ENCODE measurements around the gene RNASE2.
"Not testable (repeated sequence)": the region's sequence is repeated elsewhere in the genome, so short reads cannot be mapped to it uniquely, and the experiment has no call there.

RNASE2 gene

GRCh38 chr14:20956376-20956976 is 1.2 kb downstream of the RNASE2 start:
- H3K4me3 ChIP-seq (ENCODE audit: low read length), result no peak overlapping the region
- H3K36me3 ChIP-seq (ENCODE audit: control insufficient read depth, insufficient read depth, low read length), result no peaks in the 10 kb centered on the region
- H3K9me3 ChIP-seq (ENCODE audit: control insufficient read depth, low read length), result no peaks in the 10 kb centered on the region
- H3K9ac ChIP-seq (ENCODE audit: low read length), result no peak overlapping the region
- H3K4me1 ChIP-seq (ENCODE audit: control insufficient read depth, insufficient read depth, low read length), result no peaks in the 10 kb centered on the region
- H3K27me3 ChIP-seq (ENCODE audit: control insufficient read depth, insufficient read depth, low read length), result no peaks in the 10 kb centered on the region

- not testable (repeated sequence) for H3K4me3 ChIP-seq (ENCODE audit: low read length)
These were observed 3.7 kb downstream of the RNASE2 start for GRCh38 chr14:20958946-20959345.

GRCh38 chr14:20969336-20969735 is 14.0 kb downstream of the RNASE2 start:
- Histone ChIP-seq H3K4me3 (ENCODE audit: low read length) (no peak overlapping the region), H3K4me1 (ENCODE audit: control insufficient read depth, insufficient read depth, low read length) (peaks cover 8% of the 10 kb centered on the region), H3K27me3 (ENCODE audit: control insufficient read depth, insufficient read depth, low read length) (peaks cover 8% of the 10 kb centered on the region), H3K36me3 (ENCODE audit: control insufficient read depth, insufficient read depth, low read length) (no peaks in the 10 kb centered on the region), H3K9me3 (ENCODE audit: control insufficient read depth, low read length) (no peaks in the 10 kb centered on the region), H3K9ac (ENCODE audit: low read length) (no peak overlapping the region)

More at GRCh38 chr14:20958946-20959345, 3.7 kb downstream of the RNASE2 start:
- not testable (repeated sequence) for H3K9me3 ChIP-seq (ENCODE audit: control insufficient read depth, low read length); H3K36me3 ChIP-seq (ENCODE audit: control insufficient read depth, insufficient read depth, low read length); H3K27me3 ChIP-seq (ENCODE audit: control insufficient read depth, insufficient read depth, low read length); H3K4me1 ChIP-seq (ENCODE audit: control insufficient read depth, insufficient read depth, low read length); H3K9ac ChIP-seq (ENCODE audit: low read length)

- Histone ChIP-seq H3K27me3 (ENCODE audit: control insufficient read depth, insufficient read depth, low read length) (peaks cover 8% of the 10 kb centered on the region), H3K4me1 (ENCODE audit: control insufficient read depth, insufficient read depth, low read length) (peaks cover 12% of the 10 kb centered on the region), H3K4me3 (ENCODE audit: low read length) (peak overlapping the region; percentile 57), H3K9me3 (ENCODE audit: control insufficient read depth, low read length) (no peaks in the 10 kb centered on the region), H3K36me3 (ENCODE audit: control insufficient read depth, insufficient read depth, low read length) (no peaks in the 10 kb centered on the region), H3K9ac (ENCODE audit: low read length) (peak overlapping the region; percentile 54)
These were observed 15.3 kb downstream of the RNASE2 start for GRCh38 chr14:20970647-20970982.

- Histone ChIP-seq H3K9ac (ENCODE audit: low read length) (peak overlapping the region; percentile 54), H3K9me3 (ENCODE audit: control insufficient read depth, low read length) (no peaks in the 10 kb centered on the region), H3K36me3 (ENCODE audit: control insufficient read depth, insufficient read depth, low read length) (no peaks in the 10 kb centered on the region), H3K4me1 (ENCODE audit: control insufficient read depth, insufficient read depth, low read length) (peaks cover 12% of the 10 kb centered on the region), H3K27me3 (ENCODE audit: control insufficient read depth, insufficient read depth, low read length) (peaks cover 6% of the 10 kb centered on the region), H3K4me3 (ENCODE audit: low read length) (peak overlapping the region; percentile 57)
These were observed 15.9 kb downstream of the RNASE2 start for GRCh38 chr14:20970983-20971704.

GRCh38 chr14:20971705-20972021 is 16.4 kb downstream of the RNASE2 start:
- Histone ChIP-seq H3K4me3 (ENCODE audit: low read length) (no peak overlapping the region), H3K36me3 (ENCODE audit: control insufficient read depth, insufficient read depth, low read length) (no peaks in the 10 kb centered on the region), H3K9ac (ENCODE audit: low read length) (peak overlapping the region; percentile 54), H3K9me3 (ENCODE audit: control insufficient read depth, low read length) (no peaks in the 10 kb centered on the region), H3K27me3 (ENCODE audit: control insufficient read depth, insufficient read depth, low read length) (peaks cover 4% of the 10 kb centered on the region), H3K4me1 (ENCODE audit: control insufficient read depth, insufficient read depth, low read length) (peaks cover 12% of the 10 kb centered on the region)

GRCh38 chr14:20973501-20973900 is 18.2 kb downstream of the RNASE2 start:
- Histone ChIP-seq H3K9ac (ENCODE audit: low read length) (no peak overlapping the region), H3K4me3 (ENCODE audit: low read length) (no peak overlapping the region), H3K4me1 (ENCODE audit: control insufficient read depth, insufficient read depth, low read length) (peaks cover 12% of the 10 kb centered on the region), H3K27me3 (ENCODE audit: control insufficient read depth, insufficient read depth, low read length) (peaks cover 2% of the 10 kb centered on the region), H3K36me3 (ENCODE audit: control insufficient read depth, insufficient read depth, low read length) (no peaks in the 10 kb centered on the region), H3K9me3 (ENCODE audit: control insufficient read depth, low read length) (no peaks in the 10 kb centered on the region)

GRCh38 chr14:20976291-20976690 is 21.0 kb downstream of the RNASE2 start:
- Histone ChIP-seq H3K36me3 (ENCODE audit: control insufficient read depth, insufficient read depth, low read length) (no peaks in the 10 kb centered on the region), H3K4me3 (ENCODE audit: low read length) (no peak overlapping the region), H3K27me3 (ENCODE audit: control insufficient read depth, insufficient read depth, low read length) (no peaks in the 10 kb centered on the region), H3K4me1 (ENCODE audit: control insufficient read depth, insufficient read depth, low read length) (peaks cover 7% of the 10 kb centered on the region), H3K9ac (ENCODE audit: low read length) (no peak overlapping the region), H3K9me3 (ENCODE audit: control insufficient read depth, low read length) (no peaks in the 10 kb centered on the region)

GRCh38 chr14:20978687-20979086 is 23.4 kb downstream of the RNASE2 start:
- Histone ChIP-seq H3K9me3 (ENCODE audit: control insufficient read depth, low read length) (no peaks in the 10 kb centered on the region), H3K4me1 (ENCODE audit: control insufficient read depth, insufficient read depth, low read length) (peaks cover 7% of the 10 kb centered on the region), H3K36me3 (ENCODE audit: control insufficient read depth, insufficient read depth, low read length) (no peaks in the 10 kb centered on the region), H3K27me3 (ENCODE audit: control insufficient read depth, insufficient read depth, low read length) (no peaks in the 10 kb centered on the region), H3K4me3 (ENCODE audit: low read length) (no peak overlapping the region), H3K9ac (ENCODE audit: low read length) (no peak overlapping the region)

GRCh38 chr14:20980906-20981305 is 25.6 kb downstream of the RNASE2 start:
- H3K36me3 ChIP-seq (ENCODE audit: control insufficient read depth, insufficient read depth, low read length), result no peaks in the 10 kb centered on the region
- no peaks in the 10 kb centered on the region for H3K27me3 ChIP-seq (ENCODE audit: control insufficient read depth, insufficient read depth, low read length)
- H3K4me1 ChIP-seq (ENCODE audit: control insufficient read depth, insufficient read depth, low read length), result no peaks in the 10 kb centered on the region
- H3K4me3 ChIP-seq (ENCODE audit: low read length), result no peak overlapping the region
- H3K9ac ChIP-seq (ENCODE audit: low read length), result no peak overlapping the region
- no peaks in the 10 kb centered on the region for H3K9me3 ChIP-seq (ENCODE audit: control insufficient read depth, low read length)

GRCh38 chr14:20982646-20983369 is 27.5 kb downstream of the RNASE2 start:
- Histone ChIP-seq H3K9ac (ENCODE audit: low read length) (no peak overlapping the region), H3K4me3 (ENCODE audit: low read length) (no peak overlapping the region), H3K4me1 (ENCODE audit: control insufficient read depth, insufficient read depth, low read length) (no peaks in the 10 kb centered on the region), H3K36me3 (ENCODE audit: control insufficient read depth, insufficient read depth, low read length) (no peaks in the 10 kb centered on the region), H3K27me3 (ENCODE audit: control insufficient read depth, insufficient read depth, low read length) (no peaks in the 10 kb centered on the region), H3K9me3 (ENCODE audit: control insufficient read depth, low read length) (no peaks in the 10 kb centered on the region)

GRCh38 chr14:20985650-20986049 is 30.4 kb downstream of the RNASE2 start:
- not testable (repeated sequence) for H3K27me3 ChIP-seq (ENCODE audit: control insufficient read depth, insufficient read depth, low read length)

More at GRCh38 chr14:20985650-20986049, 30.4 kb downstream of the RNASE2 start:
- H3K9me3 ChIP-seq (ENCODE audit: control insufficient read depth, low read length); H3K4me1 ChIP-seq (ENCODE audit: control insufficient read depth, insufficient read depth, low read length); H3K9ac ChIP-seq (ENCODE audit: low read length); H3K36me3 ChIP-seq (ENCODE audit: control insufficient read depth, insufficient read depth, low read length); H3K4me3 ChIP-seq (ENCODE audit: low read length): not testable (repeated sequence)

Data from mucosa of stomach (tissue), 1 donor.